WI38 (cell line): ENCODE measurements around the gene TENT4B.

Experiments
- H3K4me3 ChIP-seq: 2 replicates; pipeline ENCODE4 v1.5.1; 2011; ENCODE audit warnings: low read depth, mild to moderate bottlenecking, control low read depth, low read length
- CTCF ChIP-seq: IDR thresholded peaks from 2 replicates; pipeline ENCODE4 v1.5.1; 2012; ENCODE audit warnings: low read depth, mild to moderate bottlenecking, control low read depth, low read length

Gene TENT4B

GRCh38 chr16:50263940-50264929, 111.1 kb downstream of the TENT4B start:
- no peak overlapping the region for H3K4me3 ChIP-seq
- TF ChIP-seq CTCF = no peak

GRCh38 chr16:50265260-50265659, 112.2 kb downstream of the TENT4B start:
- H3K4me3 ChIP-seq = no peak overlapping the region
- TF ChIP-seq CTCF = no peak

GRCh38 chr16:50265716-50266336, 112.7 kb downstream of the TENT4B start:
- no peak for TF ChIP-seq CTCF
- peak overlapping the region; percentile 68; the same call in 1 of the 2 replicates for H3K4me3 ChIP-seq

GRCh38 chr16:50266337-50267091, 113.4 kb downstream of the TENT4B start, which contains the start of gene ADCY7:
Gene ADCY7, plus strand, starts transcription at chr16:50266551. Its CDS starts 21,629 bp downstream, at chr16:50288180.
- H3K4me3 ChIP-seq = peak within 1 kb of the TSS; percentile 68
- TF ChIP-seq CTCF = no peak

- peak overlapping the region; percentile 68 for H3K4me3 ChIP-seq
- TF ChIP-seq CTCF = no peak
These were observed 114.1 kb downstream of the TENT4B start for GRCh38 chr16:50267151-50267631.

- no peak for TF ChIP-seq CTCF
- H3K4me3 ChIP-seq = peak overlapping the region; percentile 68
These were observed 114.5 kb downstream of the TENT4B start for GRCh38 chr16:50267651-50268050.
